GM18505 (cell line): ENCODE data around the gene POLD4.
"Not testable (repeated sequence)": the region's sequence is repeated elsewhere in the genome, so short reads cannot be mapped to it uniquely, and the experiment has no call there.

Experiments
- ATAC-seq: cut with Tn5 transposase; IDR thresholded peaks from one replicate; pipeline ENCODE4 v1.9.1; 2021; ENCODE audit not compliant: unreplicated experiment
- POLR2A ChIP-seq: IDR thresholded peaks from 4 replicates; pipeline ENCODE4 v1.6.1; 2011; ENCODE audit warnings: borderline replicate concordance; ENCODE audit not compliant: insufficient read depth, insufficient read length; ENCODE audit errors: extremely low read depth

The POLD4 gene

GRCh38 chr11:67347964-67348749 is 5.2 kb downstream of the POLD4 start:
- no peak for TF ChIP-seq POLR2A
- no peak for ATAC-seq

DNA sequence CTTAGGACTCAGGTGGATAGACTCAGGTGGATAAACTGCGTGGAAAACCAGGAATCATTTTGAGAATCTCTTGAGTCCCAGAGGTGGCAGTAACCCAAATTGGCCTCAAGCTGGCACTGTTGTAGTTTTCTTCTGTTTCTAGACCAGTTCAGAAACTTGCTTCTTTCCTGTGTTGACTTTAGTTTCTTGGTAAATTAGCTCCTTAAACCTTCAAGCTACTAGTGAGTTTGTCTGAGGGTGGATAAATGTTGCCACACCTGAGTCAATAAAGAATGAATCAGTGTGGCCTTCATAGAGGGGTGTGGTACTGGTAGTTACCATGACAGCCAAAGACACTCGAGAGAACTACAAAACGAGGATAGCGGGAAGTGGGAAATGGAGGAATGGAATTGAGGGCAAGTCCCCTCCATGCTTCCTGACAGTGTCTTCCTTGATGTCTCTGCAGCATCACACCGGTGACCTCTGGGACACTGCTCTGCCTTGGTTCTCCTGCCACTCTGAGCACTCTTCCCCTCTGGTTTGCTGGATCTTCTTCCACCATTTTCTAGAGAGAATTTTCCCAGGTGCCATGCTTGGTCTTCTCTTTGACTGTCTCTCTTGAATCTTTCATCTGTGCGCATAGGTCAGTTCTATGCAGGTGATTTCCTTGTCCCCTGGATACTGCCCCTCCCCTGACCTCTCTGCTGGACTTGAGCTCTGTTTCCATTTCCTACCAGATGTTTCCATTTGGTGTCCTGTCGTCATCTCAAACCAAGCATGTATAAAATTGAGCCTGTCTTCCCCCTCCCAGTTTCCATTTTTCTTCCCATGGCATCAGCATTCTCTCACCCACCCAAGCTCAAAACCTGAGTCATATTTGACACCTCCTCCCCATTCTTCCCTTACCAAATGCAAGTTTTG is 7.2 kb downstream of the POLD4 start:
- no peak for TF ChIP-seq POLR2A
- no peak for ATAC-seq

DNA sequence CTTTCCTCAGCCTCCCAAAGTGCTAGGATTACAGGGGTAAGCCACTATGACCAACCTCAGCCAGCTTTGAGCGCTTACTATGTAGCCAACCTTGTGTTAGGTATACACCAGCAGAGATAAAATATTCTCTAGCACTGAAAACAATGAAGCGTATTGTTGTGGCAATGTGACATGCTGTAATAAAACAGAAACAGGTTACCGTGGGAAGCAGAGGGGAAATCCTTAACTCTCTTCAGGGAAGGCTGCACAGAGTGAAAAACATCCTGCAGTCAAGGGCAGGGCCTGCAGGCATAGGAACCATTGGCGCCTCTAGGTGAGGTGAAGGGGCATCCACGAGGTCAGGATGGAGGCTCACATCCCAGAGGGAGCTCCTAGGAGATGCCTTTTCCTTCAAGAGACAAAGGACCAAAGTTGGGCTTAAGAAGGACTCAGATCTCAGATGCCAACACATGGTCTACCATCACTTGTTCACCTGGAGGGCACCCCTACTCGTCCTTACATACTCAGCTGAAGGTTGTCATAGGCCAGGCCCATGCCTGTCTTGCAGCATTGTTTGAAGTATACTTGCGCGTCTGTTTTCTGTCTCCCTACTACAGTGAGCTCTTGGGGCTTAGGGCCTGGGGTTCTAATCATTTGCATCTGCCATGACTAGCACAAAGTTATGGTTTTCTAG is 8.0 kb downstream of the POLD4 start:
- no peak for ATAC-seq
- TF ChIP-seq POLR2A = no peak

DNA sequence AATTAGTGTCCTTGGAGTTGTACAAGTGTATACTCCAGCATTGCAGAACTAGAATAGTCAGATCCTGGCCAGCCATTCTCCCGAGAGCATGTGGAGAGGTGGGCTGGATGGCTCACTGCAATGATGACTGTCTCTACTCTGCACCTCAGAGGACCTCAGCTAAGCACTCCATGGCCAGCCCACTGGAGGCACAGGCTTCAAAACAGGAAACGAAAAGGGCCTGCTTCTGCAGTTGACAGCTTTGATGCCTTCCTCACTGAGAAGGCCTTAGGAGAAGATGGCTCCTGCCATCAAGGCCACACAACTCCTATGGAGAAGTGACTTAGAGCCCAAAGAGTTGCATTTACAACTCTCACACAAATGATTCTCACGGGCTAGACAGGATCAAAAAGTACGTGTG is 9.1 kb downstream of the POLD4 start:
- ATAC-seq = no peak
- TF ChIP-seq POLR2A = no peak

GRCh38 chr11:67337257-67337656 is 16.1 kb downstream of the POLD4 start:
- TF ChIP-seq POLR2A = no peak

GRCh38 chr11:67332081-67332691 is 21.2 kb downstream of the POLD4 start:
- no peak for TF ChIP-seq POLR2A

More at GRCh38 chr11:67337257-67337656, 16.1 kb downstream of the POLD4 start:
- no peak for ATAC-seq

GRCh38 chr11:67323526-67323925 is 29.8 kb downstream of the POLD4 start:
- no peak for ATAC-seq
- TF ChIP-seq POLR2A = no peak

More at GRCh38 chr11:67332081-67332691, 21.2 kb downstream of the POLD4 start:
- ATAC-seq = no peak

DNA sequence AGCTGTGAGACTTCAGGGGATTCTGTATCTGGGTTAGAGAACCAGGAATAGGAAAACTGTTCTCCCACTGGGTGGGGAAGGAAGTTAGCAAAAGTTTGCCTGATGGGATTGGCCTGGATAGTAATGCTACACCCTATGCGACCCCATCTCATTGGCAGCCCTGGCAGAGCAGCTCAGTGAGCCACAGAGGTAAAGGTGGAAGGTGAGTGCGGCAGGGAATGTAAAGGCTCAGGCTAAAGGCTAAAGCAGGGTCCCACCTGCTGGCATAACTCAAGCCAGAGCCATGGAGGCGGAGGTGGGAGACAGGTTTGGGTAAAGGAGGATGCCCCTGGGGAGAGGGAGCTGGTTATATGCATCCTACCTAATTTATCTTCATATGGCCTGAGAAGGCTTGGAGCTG is 31.3 kb downstream of the POLD4 start:
- no peak for ATAC-seq
- no peak for TF ChIP-seq POLR2A

DNA sequence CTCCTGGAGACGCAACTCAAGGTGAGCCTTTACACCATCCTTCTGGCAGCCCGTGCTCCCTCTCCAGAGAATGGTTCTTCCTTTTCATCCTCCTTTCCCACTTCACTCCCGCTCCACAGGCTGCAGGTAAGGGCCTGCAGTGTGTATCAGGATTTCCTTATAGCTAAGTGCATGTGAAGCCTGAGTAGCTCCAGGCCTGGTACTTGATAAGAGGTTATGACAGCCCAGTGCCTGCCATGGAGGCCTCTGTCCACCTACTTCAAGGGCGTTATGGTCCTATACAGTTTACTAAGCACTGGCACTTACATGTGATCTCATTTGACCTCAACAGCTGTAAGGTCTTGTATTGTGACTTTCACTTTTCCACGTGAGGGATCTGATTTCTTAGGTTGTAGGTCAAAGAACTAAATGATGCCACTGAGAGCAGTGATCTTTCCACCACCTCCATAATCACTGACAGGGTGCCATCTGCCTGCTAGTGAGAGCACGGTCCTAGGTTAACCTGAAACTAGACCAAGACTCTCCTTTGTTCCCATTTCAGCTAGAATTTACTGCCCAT is 32.0 kb downstream of the POLD4 start:
- TF ChIP-seq POLR2A = no peak
- no peak for ATAC-seq

DNA sequence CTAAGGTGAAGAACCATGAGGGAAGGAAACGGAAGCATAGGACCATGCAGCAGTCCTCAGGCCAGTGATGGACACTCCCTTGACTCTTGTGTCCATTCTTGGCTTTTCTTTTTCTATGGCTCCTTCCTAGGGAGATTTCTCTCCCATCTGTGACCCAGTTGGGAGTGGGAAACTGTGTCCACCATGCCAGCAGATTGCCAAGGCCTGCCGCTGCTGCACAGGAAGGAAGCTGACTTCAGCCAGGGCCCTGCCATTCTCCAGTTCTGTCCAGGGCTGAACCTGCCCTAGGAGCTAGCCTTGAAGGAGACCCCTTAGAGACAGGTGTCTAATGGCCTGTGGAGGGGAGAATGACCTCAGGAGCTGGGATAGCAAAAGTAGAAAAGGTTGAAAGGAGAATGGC is 32.7 kb downstream of the POLD4 start:
- TF ChIP-seq POLR2A = no peak
- no peak for ATAC-seq

DNA sequence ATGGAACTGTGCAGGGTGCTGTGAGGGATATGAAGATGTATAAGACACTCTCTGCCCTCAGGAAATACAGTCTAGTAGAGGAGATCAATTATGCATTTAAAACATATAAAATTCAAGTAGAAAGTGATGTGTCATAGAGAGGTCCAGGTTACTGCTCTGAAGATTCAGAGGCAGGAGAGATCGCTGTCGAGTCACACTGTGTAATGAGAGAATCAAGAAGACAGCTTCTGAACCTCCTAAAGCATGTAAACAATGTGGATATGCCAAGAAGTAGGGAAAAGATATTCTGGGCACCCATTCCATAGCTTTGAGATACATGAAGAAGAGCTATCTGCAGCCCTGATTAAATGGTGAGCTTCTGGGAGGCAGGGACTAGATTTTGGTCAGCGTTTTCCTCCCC is 33.3 kb downstream of the POLD4 start:
- no peak for ATAC-seq

GRCh38 chr11:67318876-67319275 is 34.5 kb downstream of the POLD4 start:
- ATAC-seq = not testable (repeated sequence)

More for the DNA sequence above, 33.3 kb downstream of the POLD4 start:
- TF ChIP-seq POLR2A = no peak
